Measurements from ENCODE around the gene PRSS12.

The PRSS12 gene

GRCh38 chr4:118357601-118358000, 4.8 kb upstream of the PRSS12 start:
- no peak for DNase-seq (ENCODE audit: low read depth in 2 of 2)

GRCh38 chr4:118356731-118357130, 3.9 kb upstream of the PRSS12 start:
- DNase-seq (ENCODE audit: low read depth in 2 of 2), result no peak

DNA sequence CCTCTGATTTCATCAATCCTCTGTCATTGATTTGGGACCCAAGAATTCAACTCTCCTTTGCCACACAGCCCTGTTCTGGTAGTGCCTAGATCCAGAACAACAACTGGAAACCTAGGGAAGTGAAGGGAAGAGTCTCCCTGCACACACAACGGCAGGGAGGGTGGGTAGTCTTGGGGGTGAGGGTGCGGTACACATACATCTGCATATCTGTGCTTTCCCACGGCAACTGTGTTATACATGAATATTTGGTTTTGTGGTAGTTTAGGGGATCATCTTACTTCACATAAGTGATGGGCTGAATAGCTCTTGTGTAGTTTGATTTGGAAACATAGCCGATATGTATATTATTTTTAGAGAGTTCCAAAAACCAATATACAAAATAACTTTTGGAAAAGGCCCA, 3.3 kb upstream of the PRSS12 start:
- DNase-seq (ENCODE audit: low read depth in 2 of 2), result no peak

DNA sequence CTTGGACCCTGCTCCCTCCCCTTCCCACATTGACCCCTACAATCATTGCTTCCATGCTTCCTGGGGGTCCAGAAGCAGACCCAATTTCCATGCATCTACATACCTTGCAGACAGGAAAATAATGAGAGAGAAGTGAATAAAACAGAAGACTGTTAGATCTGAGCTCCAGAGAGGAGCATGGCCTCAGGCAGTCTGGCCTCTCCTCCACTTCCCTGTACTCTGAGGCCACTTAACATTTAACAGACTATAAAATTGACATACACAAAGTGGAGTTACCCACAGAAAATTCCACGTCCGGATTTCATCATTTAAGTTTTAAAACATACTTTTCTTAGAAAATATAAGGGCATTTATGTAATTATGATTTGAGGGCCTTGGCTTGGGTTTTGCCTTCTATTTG, 2.1 kb upstream of the PRSS12 start:
- no peak for DNase-seq (ENCODE audit: low read depth in 2 of 2)

DNA sequence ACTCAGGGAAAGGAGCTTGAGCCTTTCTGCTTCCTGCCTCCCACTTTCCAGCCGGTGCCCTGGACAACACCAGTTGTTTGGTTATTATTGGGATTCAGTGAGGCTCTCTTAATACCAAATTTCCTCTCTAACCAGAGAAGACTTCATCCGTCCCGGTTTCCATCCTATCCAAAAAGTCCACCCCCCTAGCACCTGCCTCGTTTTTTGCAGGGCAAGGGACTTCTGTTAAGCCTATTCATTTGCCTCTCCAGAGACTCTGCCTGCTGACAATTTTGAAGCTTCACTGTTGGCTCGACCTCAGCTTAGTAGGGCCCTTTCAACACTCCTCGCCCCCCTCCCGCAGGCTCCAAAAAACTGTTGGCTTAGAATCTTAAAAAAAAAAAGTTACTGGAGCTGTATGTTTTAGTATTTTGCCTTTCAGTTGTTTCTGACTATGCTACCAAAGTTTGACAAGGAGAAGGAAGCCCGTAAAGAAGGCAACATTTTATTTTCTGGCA, 779 bp upstream of the PRSS12 start:
- DNase-seq (ENCODE audit: low read depth in 2 of 2), result no peak

- DNase-seq (ENCODE audit: low read depth in 2 of 2), result no peak
Measured at GRCh38 chr4:118351851-118352827, 664 bp downstream of the PRSS12 start.

DNA sequence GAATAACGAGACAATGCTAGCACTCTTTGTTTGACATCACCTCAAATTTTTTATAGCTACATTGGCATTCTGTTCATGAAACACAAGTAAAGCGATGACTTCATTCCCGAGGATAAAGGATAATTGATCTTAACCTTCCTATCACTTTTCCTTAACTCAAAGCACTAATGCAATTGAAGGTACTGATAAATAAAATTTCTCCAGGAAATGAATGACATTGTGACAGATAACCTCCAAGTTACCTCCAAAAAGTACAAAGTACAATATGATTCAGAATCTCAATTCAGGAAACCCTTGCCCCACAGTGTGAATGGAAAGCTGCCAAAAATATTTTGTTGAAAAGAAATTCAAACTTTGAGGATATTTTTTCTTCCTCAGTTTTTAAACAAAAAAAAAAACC, 1.8 kb downstream of the PRSS12 start:
- no peak for DNase-seq (ENCODE audit: low read depth in 2 of 2)

GRCh38 chr4:118348886-118349285, 3.9 kb downstream of the PRSS12 start:
- DNase-seq (ENCODE audit: low read depth in 2 of 2), result no peak

DNA sequence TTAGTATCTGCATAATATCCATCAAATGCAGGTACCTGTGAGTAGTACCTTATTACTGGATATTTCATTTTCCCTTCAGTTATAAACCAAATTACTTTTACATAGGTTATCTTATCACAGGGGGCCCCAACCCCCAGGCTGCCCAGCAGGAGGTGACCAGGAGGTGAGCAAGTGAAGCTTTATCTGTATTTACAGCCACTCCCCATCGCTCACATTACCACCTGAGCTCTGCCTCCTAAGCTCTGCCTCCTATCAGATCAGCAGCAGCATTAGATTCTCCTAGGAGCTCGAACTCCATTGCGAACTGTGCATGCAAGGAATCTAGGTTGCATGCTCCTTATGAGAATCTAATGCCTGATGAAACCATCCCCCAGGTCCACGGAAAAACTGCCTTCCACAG, 6.3 kb downstream of the PRSS12 start:
- no peak for DNase-seq (ENCODE audit: low read depth in 2 of 2)

- no peak for DNase-seq (ENCODE audit: low read depth in 2 of 2)
Measured at GRCh38 chr4:118345813-118346212, 7.0 kb downstream of the PRSS12 start.

- DNase-seq (ENCODE audit: low read depth in 2 of 2), result no peak
Measured at GRCh38 chr4:118344801-118345200, 8.0 kb downstream of the PRSS12 start.

GRCh38 chr4:118343501-118343900, 9.3 kb downstream of the PRSS12 start:
- DNase-seq (ENCODE audit: low read depth in 2 of 2), result no peak

GRCh38 chr4:118340109-118340508, 12.7 kb downstream of the PRSS12 start:
- no peak for DNase-seq (ENCODE audit: low read depth in 2 of 2)

- DNase-seq (ENCODE audit: low read depth in 2 of 2), result no peak
Measured at GRCh38 chr4:118338981-118339765, 13.6 kb downstream of the PRSS12 start.

DNA sequence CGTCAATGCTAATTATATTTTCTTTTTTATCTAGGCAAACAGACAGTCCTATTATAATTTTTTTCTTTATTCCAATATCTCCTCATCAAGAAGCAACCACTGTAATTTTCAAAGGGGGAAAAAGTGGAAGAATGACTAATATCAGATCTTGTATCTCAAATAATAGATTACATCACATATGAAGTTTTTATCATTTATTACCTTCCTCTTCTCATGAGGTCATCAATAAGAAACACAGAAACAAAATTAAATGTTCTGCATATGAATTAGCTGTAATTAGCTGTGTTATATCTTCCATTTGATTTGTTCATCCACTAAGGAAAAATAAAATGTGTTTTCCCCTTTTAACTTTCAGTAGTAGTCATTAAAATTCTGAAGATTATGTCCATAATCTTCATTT, 14.3 kb downstream of the PRSS12 start:
- DNase-seq (ENCODE audit: low read depth in 2 of 2), result no peak

DNA sequence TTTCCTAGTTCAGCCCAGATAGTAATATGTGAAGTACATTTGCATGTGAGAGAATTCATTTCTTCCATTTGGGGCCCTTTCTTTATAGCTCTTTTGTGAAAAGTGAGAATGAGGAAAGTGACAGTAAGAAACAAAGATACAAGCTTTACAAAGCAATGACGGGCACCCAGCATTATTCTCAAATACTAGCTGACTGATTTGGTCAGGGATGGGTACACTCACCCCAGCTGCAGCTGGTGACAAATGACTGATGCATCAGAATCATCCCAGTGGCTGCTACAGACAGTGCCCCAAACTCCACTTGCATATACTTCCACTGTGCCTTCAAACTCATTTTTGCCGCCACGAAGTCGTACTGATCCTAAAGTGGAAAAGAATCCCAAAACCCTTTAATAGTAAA, 14.8 kb downstream of the PRSS12 start:
- no peak for DNase-seq (ENCODE audit: low read depth in 2 of 2)

GRCh38 chr4:118335774-118336173, 17.0 kb downstream of the PRSS12 start:
- DNase-seq (ENCODE audit: low read depth in 2 of 2), result no peak

- no peak for DNase-seq (ENCODE audit: low read depth in 2 of 2)
Measured at GRCh38 chr4:118335324-118335723, 17.5 kb downstream of the PRSS12 start.

DNA sequence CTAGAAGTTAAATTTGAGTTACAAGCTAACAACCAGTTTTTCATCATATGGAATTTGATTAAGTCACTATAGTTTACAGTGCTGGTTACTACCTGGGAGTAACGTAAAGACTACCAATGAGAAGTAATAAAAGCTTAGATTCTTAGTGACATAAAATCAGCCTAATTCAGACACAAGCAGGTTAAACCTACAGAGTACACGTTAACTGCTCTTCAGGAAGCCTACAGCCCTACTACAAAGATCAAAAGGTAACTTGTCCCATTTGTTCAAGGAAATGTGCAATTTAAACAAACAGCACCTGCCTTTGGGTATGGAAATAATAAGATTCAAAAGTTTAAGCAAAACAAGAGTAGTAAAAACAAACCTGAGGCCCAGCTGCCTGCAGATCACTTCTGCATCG, 21.5 kb downstream of the PRSS12 start:
- DNase-seq (ENCODE audit: low read depth in 2 of 2), result no peak

DNA sequence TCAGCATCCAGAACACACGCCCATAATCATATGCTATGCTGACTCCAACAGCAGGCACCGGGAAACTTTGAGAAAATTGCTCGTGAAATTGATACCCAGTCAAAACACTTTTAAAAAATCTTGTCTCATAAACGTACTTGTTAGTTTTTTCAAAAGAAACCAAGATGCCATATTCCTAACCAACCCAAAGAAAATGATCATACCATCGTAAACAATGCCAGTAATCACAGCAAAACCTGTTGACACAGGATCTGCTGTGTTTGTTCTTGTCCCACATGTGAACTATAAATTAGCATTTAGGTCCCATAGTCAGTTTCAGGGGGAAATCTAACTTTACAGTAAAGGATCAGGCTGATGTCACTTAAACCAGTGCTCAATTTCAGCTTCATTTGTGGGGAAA, 23.0 kb downstream of the PRSS12 start:
- DNase-seq (ENCODE audit: low read depth in 2 of 2), result no peak

- no peak for DNase-seq (ENCODE audit: low read depth in 2 of 2)
Measured at GRCh38 chr4:118327554-118328241, 25.1 kb downstream of the PRSS12 start.

DNA sequence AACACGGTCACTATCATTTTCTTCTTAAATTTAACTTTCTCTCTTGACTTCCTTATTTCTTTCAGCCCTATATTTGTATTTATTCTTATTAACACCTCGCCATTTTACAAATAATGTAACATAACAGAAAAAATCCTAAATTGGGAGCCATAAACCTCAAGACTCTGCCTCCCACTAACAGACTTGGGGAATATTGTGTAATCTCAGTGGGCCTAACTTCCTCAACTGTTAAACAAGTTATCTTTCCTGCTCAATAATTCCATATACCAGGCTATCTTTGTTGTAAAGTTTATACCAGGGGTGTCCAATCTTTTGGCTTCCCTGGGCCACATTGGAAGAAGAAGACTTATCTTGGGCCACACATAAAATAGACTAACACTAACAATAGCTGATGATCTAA, 26.2 kb downstream of the PRSS12 start:
- DNase-seq (ENCODE audit: low read depth in 2 of 2), result no peak
